Esophagus muscularis mucosa (tissue), 4 donors: Measurements from ENCODE around the gene PCDHB14. TPM values are rescaled to one million over a fixed set of nuclear protein-coding genes. Genes with fewer than 3 reads are reported as not detected.
A peak's percentile ranks its signal among the peaks of the same experiment; 100 is the strongest.
"Not testable (repeated sequence)": the region's sequence is repeated elsewhere in the genome, so short reads cannot be mapped to it uniquely, and the experiment has no call there.

Experiments
- DNase-seq: peaks from one replicate; pipeline ENCODE4 v3.0.0-alpha.2; 2017; ENCODE audit errors: extremely low spot score
- H3K27ac ChIP-seq, 4 donors: fragments of 200-600 bp; sonication (generic); replicated peaks in 1 of 4; 1 replicate in 3 of 4; 2 replicates in 1 of 4; pipeline ENCODE4 v1.5.1; 2016 to 2019; ENCODE audit warnings: mild to moderate bottlenecking in 1 of 4
- H3K27me3 ChIP-seq, 4 donors: fragments of 200-600 bp; sonication (generic); one replicate each; pipeline versions ENCODE4 v1.5.1 to v1.6.0; 2016 to 2019
- H3K36me3 ChIP-seq, 4 donors: fragments of 200-600 bp; sonication (generic); one replicate each; pipeline ENCODE4 v1.5.1; 2016 to 2019
- H3K4me1 ChIP-seq, 4 donors: fragments of 200-600 bp; sonication (generic); one replicate each; pipeline ENCODE4 v1.5.1; 2016 to 2019
- H3K4me3 ChIP-seq, 4 donors: fragments of 200-600 bp; sonication (generic); 1 replicate in 2 of 4; 2 replicates in 2 of 4; pipeline ENCODE4 v1.5.1; 2016 to 2019; ENCODE audit warnings: mild to moderate bottlenecking in 4 of 4, moderate library complexity in 1 of 4
- H3K9me3 ChIP-seq, 4 donors: fragments of 200-600 bp; sonication (generic); 1 replicate in 3 of 4; 2 replicates in 1 of 4; pipeline ENCODE4 v1.5.1; 2016 to 2019
- CTCF ChIP-seq, 3 experiments: fragments of 200-600 bp in 2 of 3; fragments of 450-650 bp in 1 of 3; sonication (generic) in 2 of 3; IDR thresholded peaks; one replicate each; pipeline ENCODE4 v1.5.1; 2017 to 2019; ENCODE audit warnings: antibody characterized with exemption in 3 of 3, mild to moderate bottlenecking in 2 of 3, moderate library complexity in 1 of 3
- EP300 ChIP-seq: sonication (generic); formaldehyde crosslinking; IDR thresholded peaks from one replicate; pipeline ENCODE4 v1.6.1; 2017; ENCODE audit warnings: antibody characterized with exemption
- POLR2A ChIP-seq: fragments of 450-650 bp; IDR thresholded peaks from one replicate; pipeline ENCODE4 v1.6.1; 2017; ENCODE audit warnings: antibody characterized with exemption, moderate library complexity, mild to moderate bottlenecking, low read depth
- POLR2AphosphoS5 ChIP-seq, 2 donors: sonication (generic); formaldehyde crosslinking; IDR thresholded peaks; one replicate each; pipeline ENCODE4 v1.6.1; 2017; ENCODE audit warnings: antibody characterized with exemption in 2 of 2
- WGBS: methylation state at CpG from one replicate; pipeline ENCODE4 v1.1.5; 2018; 5-methylcytosine and 5-hydroxymethylcytosine counted together
- intact Hi-C: fragments of 100-400 bp; cut with DNase I; formaldehyde crosslinking; loops from one replicate; pipeline ENCODE4 v1.15.1; 2023
- total RNA-seq, 4 donors: library from RNA; depleted of rRNA; stranded (reverse); fragments of >200 nt; gene quantifications; one replicate each; pipeline versions ENCODE4 v1.1.0 to v1.2.1, GENCODE V29; 2016

PCDHB14 gene
- total RNA-seq: 1 to 10 TPM; 6.8 to 9.9 (median 8.3) TPM

GRCh38 chr5:141223112-141223783, at the start of gene PCDHB14:
Gene PCDHB14, plus strand, starts transcription at chr5:141223343. Its CDS starts 163 bp downstream, at chr5:141223506.
- no peaks in the 10 kb centered on the region for H3K27me3 ChIP-seq
- peaks cover 0 to 96% (median 95%) of the 10 kb centered on the region in 4 donors for H3K9me3 ChIP-seq
- H3K4me3 ChIP-seq: peak within 1 kb of the TSS; percentile 27 to 44 (median 37)
- H3K4me1 ChIP-seq: no peaks in the 10 kb centered on the region
- H3K36me3 ChIP-seq: peaks cover 0 to 7% (median 2%) of the 10 kb centered on the region in 4 donors
- TF ChIP-seq EP300 (no peak), CTCF (IDR thresholded peaks at IDR 0.05) (peak in 1 of 3 experiments; percentile 16)
- intact Hi-C loops: no loop called here
- DNase-seq: no peak
- H3K27ac ChIP-seq: peak within 1 kb of the TSS in 1 of 4 donors; percentile 20
- WGBS: 29% methylated on average over 15 of the region's 15 CpGs

DNA sequence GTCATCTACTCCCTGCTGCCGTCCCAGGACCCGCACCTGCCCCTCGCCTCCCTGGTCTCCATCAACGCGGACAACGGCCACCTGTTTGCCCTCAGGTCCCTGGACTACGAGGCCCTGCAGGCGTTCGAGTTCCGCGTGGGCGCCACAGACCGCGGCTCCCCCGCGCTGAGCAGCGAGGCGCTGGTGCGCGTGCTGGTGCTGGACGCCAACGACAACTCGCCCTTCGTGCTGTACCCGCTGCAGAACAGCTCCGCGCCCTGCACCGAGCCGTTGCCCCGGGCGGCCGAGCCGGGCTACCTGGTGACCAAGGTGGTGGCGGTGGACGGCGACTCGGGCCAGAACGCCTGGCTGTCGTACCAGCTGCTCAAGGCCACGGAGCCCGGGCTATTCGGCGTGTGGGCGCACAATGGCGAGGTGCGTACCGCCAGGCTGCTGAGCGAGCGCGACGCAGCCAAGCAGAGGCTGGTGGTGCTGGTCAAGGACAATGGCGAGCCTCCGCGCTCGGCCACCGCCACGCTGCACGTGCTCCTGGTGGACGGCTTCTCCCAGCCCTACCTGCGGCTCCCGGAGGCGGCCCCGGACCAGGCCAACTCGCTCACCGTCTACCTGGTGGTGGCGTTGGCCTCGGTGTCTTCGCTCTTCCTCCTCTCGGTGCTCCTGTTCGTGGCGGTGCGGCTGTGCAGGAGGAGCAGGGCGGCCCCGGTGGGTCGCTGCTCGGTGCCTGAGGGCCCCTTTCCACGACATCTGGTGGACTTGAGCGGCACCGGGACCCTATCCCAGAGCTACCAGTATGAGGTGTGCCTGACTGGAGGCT, 48.6 kb upstream of the PCDHB14 start:
- peaks cover 0 to 66% (median 52%) of the 10 kb centered on the region in 4 donors for H3K9me3 ChIP-seq
- H3K27ac ChIP-seq, DNase-seq, H3K4me3 ChIP-seq, H3K36me3 ChIP-seq, H3K4me1 ChIP-seq, intact Hi-C loops: not testable (repeated sequence)
- peaks cover 0 to 59% (median 0%) of the 10 kb centered on the region in 4 donors for H3K27me3 ChIP-seq
- 37% methylated on average over 43 of the region's 79 CpGs for WGBS

GRCh38 chr5:141175933-141176332, 47.2 kb upstream of the PCDHB14 start:
- DNase-seq: no peak
- 78% methylated on average over 1 of the region's 1 CpG for WGBS
- Histone ChIP-seq H3K4me3 (no peak overlapping the region), H3K27ac (no peak overlapping the region), H3K36me3 (no peaks in the 10 kb centered on the region), H3K9me3 (peaks cover 0 to 78% (median 55%) of the 10 kb centered on the region in 4 donors), H3K4me1 (no peaks in the 10 kb centered on the region), H3K27me3 (peaks cover 0 to 72% (median 2%) of the 10 kb centered on the region in 4 donors)
- intact Hi-C loops: no loop called here
- TF ChIP-seq EP300 (no peak), POLR2AphosphoS5 (IDR thresholded peaks at IDR 0.05) (no peak), CTCF (IDR thresholded peaks at IDR 0.05) (no peak), POLR2A (no peak)

GRCh38 chr5:141177577-141178191, 45.5 kb upstream of the PCDHB14 start, which contains the start of gene PCDHB8:
Gene PCDHB8, plus strand, starts transcription at chr5:141177790. Its CDS starts 245 bp downstream, at chr5:141178035.
- intact Hi-C loops: not testable (repeated sequence)
- 32% methylated on average over 14 of the region's 18 CpGs for WGBS

GRCh38 chr5:141179371-141179770, 43.8 kb upstream of the PCDHB14 start:
- peaks cover 0 to 81% (median 2%) of the 10 kb centered on the region in 4 donors for H3K27me3 ChIP-seq

More at GRCh38 chr5:141177577-141178191, 45.5 kb upstream of the PCDHB14 start, which contains the start of gene PCDHB8:
- H3K27me3 ChIP-seq: peaks cover 0 to 81% (median 2%) of the 10 kb centered on the region in 4 donors
- H3K9me3 ChIP-seq: peaks cover 0 to 84% (median 59%) of the 10 kb centered on the region in 4 donors
- not testable (repeated sequence) for H3K27ac ChIP-seq, H3K36me3 ChIP-seq, H3K4me1 ChIP-seq, DNase-seq, H3K4me3 ChIP-seq

DNA sequence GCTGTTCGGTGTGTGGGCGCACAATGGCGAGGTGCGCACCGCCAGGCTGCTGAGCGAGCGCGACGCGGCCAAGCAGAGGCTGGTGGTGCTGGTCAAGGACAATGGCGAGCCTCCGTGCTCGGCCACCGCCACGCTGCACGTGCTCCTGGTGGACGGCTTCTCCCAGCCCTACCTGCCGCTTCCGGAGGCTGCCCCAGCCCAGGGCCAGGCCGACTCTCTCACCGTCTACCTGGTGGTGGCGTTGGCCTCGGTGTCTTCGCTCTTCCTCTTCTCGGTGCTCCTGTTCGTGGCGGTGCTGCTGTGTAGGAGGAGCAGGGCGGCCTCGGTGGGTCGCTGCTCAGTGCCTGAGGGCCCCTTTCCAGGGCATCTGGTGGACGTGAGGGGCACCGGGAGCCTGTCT, 43.3 kb upstream of the PCDHB14 start:
- H3K4me1 ChIP-seq, intact Hi-C loops, H3K36me3 ChIP-seq, H3K4me3 ChIP-seq, DNase-seq, H3K27ac ChIP-seq: not testable (repeated sequence)
- Histone ChIP-seq H3K9me3 (peaks cover 0 to 82% (median 54%) of the 10 kb centered on the region in 4 donors), H3K27me3 (peaks cover 0 to 81% (median 2%) of the 10 kb centered on the region in 4 donors)
- WGBS: 18% methylated on average over 18 of the region's 32 CpGs

More at GRCh38 chr5:141179371-141179770, 43.8 kb upstream of the PCDHB14 start:
- H3K4me1 ChIP-seq, intact Hi-C loops, H3K36me3 ChIP-seq, H3K4me3 ChIP-seq, H3K27ac ChIP-seq, DNase-seq: not testable (repeated sequence)
- H3K9me3 ChIP-seq: peaks cover 0 to 82% (median 56%) of the 10 kb centered on the region in 4 donors
- WGBS: 35% methylated on average over 30 of the region's 39 CpGs
